ENCODE results near the gene SPAG17. TPM values are rescaled to one million over a fixed set of nuclear protein-coding genes. Genes with fewer than 3 reads are reported as not detected.
"Not testable (repeated sequence)": the region's sequence is repeated elsewhere in the genome, so short reads cannot be mapped to it uniquely, and the experiment has no call there.

Gene SPAG17
- total RNA-seq, 1 donor from 2014 or later, result 5.6 TPM

DNA sequence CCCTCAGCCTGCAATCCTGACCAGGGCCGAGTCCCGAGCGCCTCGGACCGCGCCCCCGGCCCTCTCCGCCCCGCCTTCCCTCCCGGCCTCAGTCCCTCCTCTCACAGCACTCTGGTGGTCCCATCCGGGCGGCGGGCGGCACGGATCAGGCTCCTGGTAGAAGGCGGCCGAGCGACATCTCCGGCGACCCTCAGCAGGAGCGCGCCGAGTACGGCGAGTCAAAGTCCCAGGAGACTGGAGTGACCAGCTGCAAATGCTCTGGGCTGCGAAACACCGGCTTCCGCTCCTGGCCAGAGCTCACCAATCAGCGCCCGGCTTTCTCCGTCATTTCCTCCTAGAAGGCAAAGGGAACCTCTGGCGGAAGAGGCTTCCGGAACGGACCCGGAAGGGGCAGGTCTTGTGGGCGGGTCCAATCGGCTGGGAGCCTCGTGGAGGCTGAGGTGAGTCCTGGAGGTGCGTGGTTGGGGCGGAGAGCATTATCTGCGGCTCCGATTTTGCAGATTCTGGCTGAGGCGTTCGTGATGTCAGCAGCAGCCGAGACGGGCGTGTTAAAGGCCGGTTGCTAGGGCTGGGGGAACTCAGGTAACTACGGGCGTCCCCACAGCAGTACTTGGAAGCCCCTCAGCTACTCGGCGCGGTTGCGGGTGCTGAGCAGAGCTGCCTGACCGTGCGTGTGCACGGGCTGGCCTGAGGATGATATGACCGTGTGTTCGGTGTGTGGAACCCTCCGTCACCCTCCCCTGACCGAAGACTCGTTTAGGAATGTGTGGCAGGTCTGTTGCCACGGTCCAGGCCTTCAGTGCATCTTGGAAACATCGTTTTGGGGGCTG is 255.5 kb downstream of the SPAG17 start, which contains the start of the genes GDAP2 and WDR3:
Gene GDAP2, minus strand, starts transcription at position 279 of the 830 bp plus-strand sequence. CDS start 9,264 bp downstream, outside the sequence.
Gene WDR3, plus strand, starts transcription at position 397 of the 830 bp plus-strand sequence. CDS start 3,581 bp downstream, outside the sequence.
- TF ChIP-seq, protein P1, sequence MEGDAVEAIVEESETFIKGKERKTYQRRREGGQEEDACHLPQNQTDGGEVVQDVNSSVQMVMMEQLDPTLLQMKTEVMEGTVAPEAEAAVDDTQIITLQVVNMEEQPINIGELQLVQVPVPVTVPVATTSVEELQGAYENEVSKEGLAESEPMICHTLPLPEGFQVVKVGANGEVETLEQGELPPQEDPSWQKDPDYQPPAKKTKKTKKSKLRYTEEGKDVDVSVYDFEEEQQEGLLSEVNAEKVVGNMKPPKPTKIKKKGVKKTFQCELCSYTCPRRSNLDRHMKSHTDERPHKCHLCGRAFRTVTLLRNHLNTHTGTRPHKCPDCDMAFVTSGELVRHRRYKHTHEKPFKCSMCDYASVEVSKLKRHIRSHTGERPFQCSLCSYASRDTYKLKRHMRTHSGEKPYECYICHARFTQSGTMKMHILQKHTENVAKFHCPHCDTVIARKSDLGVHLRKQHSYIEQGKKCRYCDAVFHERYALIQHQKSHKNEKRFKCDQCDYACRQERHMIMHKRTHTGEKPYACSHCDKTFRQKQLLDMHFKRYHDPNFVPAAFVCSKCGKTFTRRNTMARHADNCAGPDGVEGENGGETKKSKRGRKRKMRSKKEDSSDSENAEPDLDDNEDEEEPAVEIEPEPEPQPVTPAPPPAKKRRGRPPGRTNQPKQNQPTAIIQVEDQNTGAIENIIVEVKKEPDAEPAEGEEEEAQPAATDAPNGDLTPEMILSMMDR (conservative IDR thresholded peaks at IDR 0.05), result no peak

DNA sequence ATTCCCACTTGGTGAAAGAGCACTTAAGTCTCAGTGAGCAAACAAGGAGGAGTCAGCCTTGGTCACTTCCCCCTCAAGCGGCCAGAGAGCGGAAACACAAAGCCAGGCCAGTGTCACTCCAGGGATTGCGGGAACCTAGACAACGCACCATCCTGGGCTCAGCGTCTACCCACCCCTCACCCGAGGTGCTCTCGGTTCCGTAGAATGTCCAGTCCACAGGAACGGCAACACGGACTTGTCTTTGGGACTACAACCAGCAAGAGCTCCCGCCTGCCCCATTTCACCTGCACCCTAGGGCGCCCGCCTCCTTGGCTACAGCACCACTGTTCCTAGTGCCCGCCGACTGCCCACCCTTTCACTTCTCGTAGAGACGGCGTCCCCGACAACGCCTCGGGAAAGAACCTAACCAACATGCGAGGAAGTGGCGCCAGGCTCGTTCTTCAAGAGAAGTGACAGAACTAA is 256.1 kb downstream of the SPAG17 start:
- Mint-ChIP-seq H3K27ac (peak overlapping the region; percentile 64), H3K27me3 (no peaks in the 10 kb centered on the region), H3K4me1 (ENCODE audit: unreplicated experiment) (peaks cover 37% of the 10 kb centered on the region), H3K9me3 (no peaks in the 10 kb centered on the region), H3K4me3 (peak overlapping the region; percentile 98), H3K36me3 (peaks cover 12% of the 10 kb centered on the region)
- TF ChIP-seq, protein P1 (conservative IDR thresholded peaks at IDR 0.05), result peak; percentile 31
- no peak for DNase-seq (ENCODE audit: extremely low spot score, unreplicated experiment)

More for the DNA sequence above, 255.5 kb downstream of the SPAG17 start, which contains the start of the genes GDAP2 and WDR3:
- Mint-ChIP-seq H3K9me3 (no peaks in the 10 kb centered on the region), H3K36me3 (peaks cover 11% of the 10 kb centered on the region), H3K27ac (peak within 1 kb of the TSS; percentile 64), H3K4me3 (peak within 1 kb of the TSS; percentile 98), H3K27me3 (no peaks in the 10 kb centered on the region), H3K4me1 (ENCODE audit: unreplicated experiment) (peaks cover 37% of the 10 kb centered on the region)
- peak; percentile 95 for DNase-seq (ENCODE audit: extremely low spot score, unreplicated experiment)

DNA sequence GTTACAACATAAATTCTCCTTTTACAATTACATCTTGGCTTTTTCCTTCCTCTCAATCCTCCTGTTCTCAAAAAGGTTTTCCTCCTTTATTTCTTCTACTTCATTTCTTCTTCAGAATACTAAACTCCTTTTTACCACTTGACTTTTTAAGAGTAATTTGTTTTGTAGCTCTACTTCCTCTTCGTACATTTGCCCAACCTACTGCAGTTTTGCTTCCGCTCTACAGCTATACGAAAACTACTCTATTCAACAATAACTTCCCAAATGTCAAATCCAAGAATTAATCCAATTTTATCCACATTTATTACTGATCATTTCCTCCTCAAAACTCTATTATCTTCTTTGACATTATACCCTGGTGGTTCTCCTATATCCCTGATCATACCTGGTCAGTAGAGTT is 259.0 kb downstream of the SPAG17 start:
- Mint-ChIP-seq H3K27ac (no peak overlapping the region), H3K4me3 (no peak overlapping the region), H3K27me3 (no peaks in the 10 kb centered on the region), H3K9me3 (no peaks in the 10 kb centered on the region), H3K36me3 (peaks cover 8% of the 10 kb centered on the region), H3K4me1 (ENCODE audit: unreplicated experiment) (peaks cover 22% of the 10 kb centered on the region)
- TF ChIP-seq, protein P1 (conservative IDR thresholded peaks at IDR 0.05), result no peak
- no peak for DNase-seq (ENCODE audit: extremely low spot score, unreplicated experiment)

DNA sequence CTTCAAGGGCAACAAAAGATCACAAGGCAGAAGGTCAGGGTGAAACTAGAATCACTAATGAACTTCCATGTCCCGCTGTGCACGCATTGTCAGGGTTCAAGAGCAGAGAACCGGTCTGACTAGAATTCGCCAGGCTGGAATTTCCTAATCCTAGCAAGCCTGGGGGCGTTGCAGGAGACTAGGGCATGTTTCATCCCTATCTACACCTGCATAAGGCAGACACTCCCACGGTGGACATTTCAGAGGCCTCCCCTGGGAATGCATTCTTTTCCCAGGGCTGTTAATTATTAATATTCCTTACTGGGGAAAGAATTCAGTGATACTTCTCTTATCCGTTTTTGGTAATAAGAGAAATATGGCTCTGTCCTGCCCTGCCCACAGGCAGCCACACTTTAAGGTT is 262.3 kb downstream of the SPAG17 start:
- not testable (repeated sequence) for H3K27ac Mint-ChIP-seq; DNase-seq (ENCODE audit: extremely low spot score, unreplicated experiment); H3K9me3 Mint-ChIP-seq; H3K4me3 Mint-ChIP-seq; H3K27me3 Mint-ChIP-seq; H3K4me1 Mint-ChIP-seq (ENCODE audit: unreplicated experiment)
- H3K36me3 Mint-ChIP-seq, result peaks cover 21% of the 10 kb centered on the region

DNA sequence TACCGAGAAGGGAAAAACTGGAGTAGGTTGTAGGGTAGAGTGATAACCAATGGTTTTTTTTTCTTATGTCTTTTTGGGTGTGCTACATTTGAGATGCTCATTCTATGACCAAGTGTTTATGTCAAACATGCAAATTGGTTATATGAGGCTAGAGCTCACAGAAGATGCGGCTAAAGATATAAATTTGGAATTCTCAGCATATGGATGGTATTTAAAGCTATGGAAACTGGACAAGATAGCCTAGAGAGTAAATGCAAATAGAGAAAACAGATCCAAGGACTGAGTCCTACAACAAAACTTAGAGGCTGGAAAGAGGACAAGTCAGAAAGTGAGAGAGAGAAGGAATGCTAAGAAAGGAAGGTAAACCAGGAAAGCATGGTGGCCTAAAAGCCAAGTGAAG is 263.0 kb downstream of the SPAG17 start:
- no peak for DNase-seq (ENCODE audit: extremely low spot score, unreplicated experiment)
- Mint-ChIP-seq H3K9me3 (no peaks in the 10 kb centered on the region), H3K27ac (no peak overlapping the region), H3K4me3 (no peak overlapping the region), H3K4me1 (ENCODE audit: unreplicated experiment) (no peaks in the 10 kb centered on the region), H3K36me3 (peaks cover 23% of the 10 kb centered on the region), H3K27me3 (no peaks in the 10 kb centered on the region)
- TF ChIP-seq, protein P1 (conservative IDR thresholded peaks at IDR 0.05), result no peak

DNA sequence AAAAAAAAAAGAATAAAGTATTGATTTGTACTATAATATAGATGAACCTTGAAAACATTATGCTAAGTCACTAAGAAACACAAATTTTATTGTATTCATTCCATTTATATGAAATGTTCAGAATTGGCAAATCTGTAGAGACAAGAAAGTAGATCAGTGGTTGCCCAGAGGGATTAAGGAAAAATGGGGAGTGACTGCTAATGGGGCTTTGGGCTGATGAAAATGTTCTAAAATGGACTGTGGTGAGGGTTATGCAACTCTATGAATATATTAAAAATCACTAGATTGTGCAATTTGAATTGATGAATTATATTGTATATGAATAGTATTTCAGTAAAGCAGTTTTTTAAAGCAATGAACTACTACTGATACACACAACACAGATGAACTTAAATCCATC is 265.7 kb downstream of the SPAG17 start:
- DNase-seq (ENCODE audit: extremely low spot score, unreplicated experiment), result no peak
- Mint-ChIP-seq H3K36me3 (peaks cover 36% of the 10 kb centered on the region), H3K27me3 (no peaks in the 10 kb centered on the region), H3K27ac (no peak overlapping the region), H3K9me3 (no peaks in the 10 kb centered on the region), H3K4me3 (no peak overlapping the region), H3K4me1 (ENCODE audit: unreplicated experiment) (no peaks in the 10 kb centered on the region)
- TF ChIP-seq, protein P1 (conservative IDR thresholded peaks at IDR 0.05), result no peak
